Lung (tissue), 12 donors: ENCODE measurements around the gene DNAAF1. TPM values are rescaled to one million over a fixed set of nuclear protein-coding genes. Genes with fewer than 3 reads are reported as not detected.

Experiments used
- ATAC-seq: fragments of 200-7000 bp; cut with Tn5 transposase; one replicate; pipeline ENCODE4 v1.9.1; 2020; ENCODE audit warnings: moderate number of reproducible peaks; ENCODE audit not compliant: insufficient read depth, low FRiP score
- DNase-seq, 3 donors: peaks; one replicate each; pipeline ENCODE4 v3.0.0-alpha.2; 2013 to 2017
- H3K27ac ChIP-seq, 2 donors: one replicate each; pipeline ENCODE4 v1.5.1; 2013; ENCODE audit warnings: mild to moderate bottlenecking in 2 of 2, moderate library complexity in 2 of 2, control low read depth in 1 of 2, inconsistent platforms in 1 of 2, low read depth in 1 of 2, low read length in 1 of 2
- H3K27me3 ChIP-seq, 3 donors: one replicate each; pipeline ENCODE4 v1.5.1; 2013; ENCODE audit warnings: low read length in 2 of 3; ENCODE audit not compliant: control insufficient read depth in 3 of 3, insufficient read depth in 3 of 3
- H3K36me3 ChIP-seq, 4 donors: one replicate each; pipeline ENCODE4 v1.5.1; 2013; ENCODE audit warnings: low read length in 4 of 4, mild to moderate bottlenecking in 1 of 4, moderate library complexity in 1 of 4; ENCODE audit not compliant: control insufficient read depth in 4 of 4, insufficient read depth in 4 of 4
- H3K4me1 ChIP-seq, 5 donors: one replicate each; pipeline ENCODE4 v1.5.1; 2013; ENCODE audit warnings: low read length in 5 of 5, mild to moderate bottlenecking in 2 of 5, moderate library complexity in 1 of 5; ENCODE audit not compliant: control insufficient read depth in 5 of 5, insufficient read depth in 5 of 5
- H3K4me3 ChIP-seq: one replicate; pipeline ENCODE4 v1.5.1; 2013; ENCODE audit warnings: mild to moderate bottlenecking, control low read depth, moderate library complexity
- H3K9ac ChIP-seq, 2 donors: one replicate each; pipeline ENCODE4 v1.5.1; 2013; ENCODE audit warnings: low read length in 2 of 2, control low read depth in 1 of 2; ENCODE audit not compliant: insufficient read depth in 1 of 2
- H3K9me3 ChIP-seq, 4 donors: one replicate each; pipeline ENCODE4 v1.5.1; 2013; ENCODE audit warnings: low read length in 3 of 4, mild to moderate bottlenecking in 1 of 4, moderate library complexity in 1 of 4; ENCODE audit not compliant: control insufficient read depth in 4 of 4, insufficient read depth in 3 of 4
- WGBS, 2 donors: extraction: QIAGEN DNeasy Blood & Tissue Kit; methylation state at CpG; one replicate each; pipeline ENCODE4 v1.1.7; 2013; 5-methylcytosine and 5-hydroxymethylcytosine counted together
- polyA plus RNA-seq, 2 donors: library from polyadenylated mRNA; stranded (reverse); fragments of 200-250 nt; gene quantifications; one replicate each; pipeline ENCODE4 v1.2.1, GENCODE V29; 2013
- total RNA-seq, 2 donors: library from RNA; depleted of rRNA in 1 of 2; stranded (reverse); fragments of >200 nt in 1 of 2; gene quantifications; one replicate each; pipeline ENCODE4 v1.2.1, GENCODE V29; 2014 to 2021
- TF ChIP-seq, protein P1 (sequence below): IDR thresholded peaks from 2 replicates; pipeline ENCODE4 v1.5.1; 2012; ENCODE audit warnings: mild to moderate bottlenecking; ENCODE audit errors: control extremely low read depth, extremely low read depth
- donor health status: control.
- donor health status: control.
- donor health status: Bipolar disorder and iron deficiency.
- donor health status: healthy.
- donor health status: DM: yes; HTN: yes; CAD: no.

DNAAF1 gene
- total and polyA plus RNA-seq, 4 donors = 11.5 to 38.5 (median 12.4) TPM

DNA sequence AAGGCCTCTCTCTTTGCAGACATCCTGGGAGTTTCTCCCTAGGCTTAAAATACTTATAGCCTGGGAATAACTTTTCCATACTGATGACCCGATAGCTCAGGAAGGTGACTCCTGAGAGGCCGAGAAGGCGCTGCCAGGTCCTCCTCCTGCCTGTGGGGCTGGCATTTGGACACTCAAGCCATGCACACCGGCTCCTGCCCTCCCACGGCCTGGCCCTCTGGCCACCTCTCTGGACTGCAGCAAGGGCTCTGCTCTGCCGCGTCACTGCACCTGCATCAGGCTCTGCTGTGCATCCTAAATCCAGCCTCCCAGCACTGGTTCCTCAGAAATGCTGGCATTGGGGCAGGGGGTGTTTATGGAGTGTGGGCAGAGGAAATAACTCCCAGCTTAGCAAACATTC lies 80.5 kb downstream of the DNAAF1 start:
- peaks cover 0 to 2% (median 0%) of the 10 kb centered on the region in 5 donors for H3K4me1 ChIP-seq
- WGBS, 2 donors = 87 to 93% methylated on average over 7 of the region's 7 CpGs
- no peak for DNase-seq

DNA sequence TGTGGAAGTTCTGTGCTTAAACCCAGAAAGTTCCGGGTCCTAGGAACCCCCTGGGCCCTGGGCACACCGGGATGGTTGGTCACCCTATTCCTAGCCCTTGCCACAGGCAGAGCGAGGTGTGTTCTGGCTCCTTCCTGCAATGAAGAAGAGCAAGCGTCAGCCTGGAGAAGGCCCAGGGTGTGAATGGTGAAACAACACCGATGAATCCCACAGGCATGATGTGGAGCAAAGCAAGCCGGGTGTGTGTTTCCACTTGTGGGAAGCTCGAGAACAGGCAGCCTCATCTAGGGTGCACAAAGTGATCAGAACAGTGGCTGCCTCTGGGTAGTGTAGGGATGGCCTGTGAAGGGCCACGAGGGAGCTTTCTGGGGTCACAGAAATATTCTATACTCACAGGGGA lies 80.9 kb downstream of the DNAAF1 start:
- H3K9ac ChIP-seq = no peak overlapping the region
- TF ChIP-seq, protein P1, sequence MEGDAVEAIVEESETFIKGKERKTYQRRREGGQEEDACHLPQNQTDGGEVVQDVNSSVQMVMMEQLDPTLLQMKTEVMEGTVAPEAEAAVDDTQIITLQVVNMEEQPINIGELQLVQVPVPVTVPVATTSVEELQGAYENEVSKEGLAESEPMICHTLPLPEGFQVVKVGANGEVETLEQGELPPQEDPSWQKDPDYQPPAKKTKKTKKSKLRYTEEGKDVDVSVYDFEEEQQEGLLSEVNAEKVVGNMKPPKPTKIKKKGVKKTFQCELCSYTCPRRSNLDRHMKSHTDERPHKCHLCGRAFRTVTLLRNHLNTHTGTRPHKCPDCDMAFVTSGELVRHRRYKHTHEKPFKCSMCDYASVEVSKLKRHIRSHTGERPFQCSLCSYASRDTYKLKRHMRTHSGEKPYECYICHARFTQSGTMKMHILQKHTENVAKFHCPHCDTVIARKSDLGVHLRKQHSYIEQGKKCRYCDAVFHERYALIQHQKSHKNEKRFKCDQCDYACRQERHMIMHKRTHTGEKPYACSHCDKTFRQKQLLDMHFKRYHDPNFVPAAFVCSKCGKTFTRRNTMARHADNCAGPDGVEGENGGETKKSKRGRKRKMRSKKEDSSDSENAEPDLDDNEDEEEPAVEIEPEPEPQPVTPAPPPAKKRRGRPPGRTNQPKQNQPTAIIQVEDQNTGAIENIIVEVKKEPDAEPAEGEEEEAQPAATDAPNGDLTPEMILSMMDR = no peak
- DNase-seq (no peak), ATAC-seq (no peak)
- H3K4me1 ChIP-seq = peaks cover 0 to 2% (median 0%) of the 10 kb centered on the region in 5 donors
- no peak overlapping the region for H3K4me3 ChIP-seq
- 82 to 92% methylated on average over 8 of the region's 8 CpGs for WGBS, 2 donors
- H3K36me3 ChIP-seq = no peaks in the 10 kb centered on the region
- no peaks in the 10 kb centered on the region for H3K9me3 ChIP-seq
- no peaks in the 10 kb centered on the region for H3K27me3 ChIP-seq
- no peak overlapping the region for H3K27ac ChIP-seq

More for the DNA sequence above, 80.5 kb downstream of the DNAAF1 start:
- Histone ChIP-seq H3K27ac (no peak overlapping the region), H3K36me3 (no peaks in the 10 kb centered on the region), H3K9me3 (no peaks in the 10 kb centered on the region), H3K9ac (no peak overlapping the region), H3K27me3 (no peaks in the 10 kb centered on the region), H3K4me3 (no peak overlapping the region)
- ATAC-seq = no peak
- TF ChIP-seq, protein P1 = no peak

Other genes with a start within 250 kb of the DNAAF1 start
- 1 to 10 TPM; 6.0 to 9.1 TPM for gene MLYCD, start 246.2 kb upstream of the DNAAF1 start, total RNA-seq
- 1 to 10 TPM; 2.0 to 3.7 TPM for gene MLYCD, start 246.2 kb upstream of the DNAAF1 start, polyA plus RNA-seq
- 10 to 100 TPM in 1 of 2 donors, 1 to 10 TPM in 1; 1.5 to 17.0 TPM for gene OSGIN1, start 192.1 kb upstream of the DNAAF1 start, total RNA-seq
- 10 to 100 TPM; 10.7 to 17.9 TPM for gene OSGIN1, start 192.1 kb upstream of the DNAAF1 start, polyA plus RNA-seq
- gene NECAB2, start 177.1 kb upstream of the DNAAF1 start, total RNA-seq = under 1 TPM; 0.34 to 0.57 TPM
- gene NECAB2, start 177.1 kb upstream of the DNAAF1 start, polyA plus RNA-seq = under 1 TPM; 0.10 to 0.43 TPM
- gene SLC38A8, start 102.5 kb upstream of the DNAAF1 start, total RNA-seq = not detected
- gene SLC38A8, start 102.5 kb upstream of the DNAAF1 start, polyA plus RNA-seq = 1 to 10 TPM in 1 of 2 donors, not detected in 1; 1.2 TPM
- gene MBTPS1, start 28.4 kb upstream of the DNAAF1 start, total RNA-seq = 100 to 1,000 TPM in 1 of 2 donors, 10 to 100 TPM in 1; 87.7 to 130 TPM
- 10 to 100 TPM; 45.5 to 48.3 TPM for gene MBTPS1, start 28.4 kb upstream of the DNAAF1 start, polyA plus RNA-seq
- gene HSDL1, start 131 bp upstream of the DNAAF1 start, total RNA-seq = 10 to 100 TPM; 17.4 to 41.3 TPM
- 10 to 100 TPM; 12.6 to 16.0 TPM for gene HSDL1, start 131 bp upstream of the DNAAF1 start, polyA plus RNA-seq
- gene TAF1C, start 41.7 kb downstream of the DNAAF1 start, total RNA-seq = 10 to 100 TPM; 42.3 to 53.1 TPM
- gene TAF1C, start 41.7 kb downstream of the DNAAF1 start, polyA plus RNA-seq = 10 to 100 TPM; 36.1 to 44.2 TPM
- gene ADAD2, start 45.8 kb downstream of the DNAAF1 start, total RNA-seq = under 1 TPM; 0.71 to 0.83 TPM
- gene ADAD2, start 45.8 kb downstream of the DNAAF1 start, polyA plus RNA-seq = under 1 TPM; 0.06 to 0.14 TPM
- not detected for gene KCNG4, start 94.7 kb downstream of the DNAAF1 start, total RNA-seq
- not detected for gene KCNG4, start 94.7 kb downstream of the DNAAF1 start, polyA plus RNA-seq
- gene WFDC1, start 149.6 kb downstream of the DNAAF1 start, total RNA-seq = 10 to 100 TPM in 1 of 2 donors, 1 to 10 TPM in 1; 6.5 to 14.8 TPM
- gene WFDC1, start 149.6 kb downstream of the DNAAF1 start, polyA plus RNA-seq = 10 to 100 TPM in 1 of 2 donors, 1 to 10 TPM in 1; 9.9 to 12.9 TPM
- 10 to 100 TPM; 50.0 to 96.8 TPM for gene ATP2C2, start 223.2 kb downstream of the DNAAF1 start, total RNA-seq
- gene ATP2C2, start 223.2 kb downstream of the DNAAF1 start, polyA plus RNA-seq = 10 to 100 TPM; 21.3 to 25.0 TPM